ENCODE measurements around the gene KCNK10.

GRCh38 chr14:88281447-88281846 lies 41.6 kb downstream of the KCNK10 start:
- TF ChIP-seq MAX (IDR thresholded peaks at IDR 0.05; ENCODE audit: low read depth, low read length) (no peak), CTCF (IDR thresholded peaks at IDR 0.05; ENCODE audit: low read depth, low read length) (no peak)
